HG03558 (cell line): ENCODE data around the gene DHCR7.

Experiments used
- ATAC-seq: cut with Tn5 transposase; IDR thresholded peaks from one replicate; pipeline ENCODE4 v1.9.1; 2021; ENCODE audit warnings: moderate number of reproducible peaks; ENCODE audit not compliant: unreplicated experiment; ENCODE audit errors: extremely low read depth

The DHCR7 gene

DNA sequence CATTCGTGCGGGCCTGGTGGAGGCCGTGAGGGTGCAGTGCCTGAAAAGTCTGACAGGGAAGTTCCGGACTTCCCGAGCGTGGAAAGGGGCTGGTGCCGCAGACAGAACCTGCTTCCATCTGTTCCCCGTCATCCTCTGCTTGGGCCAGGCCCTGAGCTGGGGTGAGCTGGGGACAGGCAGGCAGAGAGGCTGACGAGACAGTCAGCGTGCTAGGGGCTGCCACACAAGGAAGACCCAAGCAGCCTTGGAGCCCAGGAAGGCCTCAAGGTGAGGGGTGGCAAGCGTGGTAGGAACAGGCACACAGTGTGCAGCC is 30.3 kb upstream of the DHCR7 start:
- ATAC-seq, result no peak

DNA sequence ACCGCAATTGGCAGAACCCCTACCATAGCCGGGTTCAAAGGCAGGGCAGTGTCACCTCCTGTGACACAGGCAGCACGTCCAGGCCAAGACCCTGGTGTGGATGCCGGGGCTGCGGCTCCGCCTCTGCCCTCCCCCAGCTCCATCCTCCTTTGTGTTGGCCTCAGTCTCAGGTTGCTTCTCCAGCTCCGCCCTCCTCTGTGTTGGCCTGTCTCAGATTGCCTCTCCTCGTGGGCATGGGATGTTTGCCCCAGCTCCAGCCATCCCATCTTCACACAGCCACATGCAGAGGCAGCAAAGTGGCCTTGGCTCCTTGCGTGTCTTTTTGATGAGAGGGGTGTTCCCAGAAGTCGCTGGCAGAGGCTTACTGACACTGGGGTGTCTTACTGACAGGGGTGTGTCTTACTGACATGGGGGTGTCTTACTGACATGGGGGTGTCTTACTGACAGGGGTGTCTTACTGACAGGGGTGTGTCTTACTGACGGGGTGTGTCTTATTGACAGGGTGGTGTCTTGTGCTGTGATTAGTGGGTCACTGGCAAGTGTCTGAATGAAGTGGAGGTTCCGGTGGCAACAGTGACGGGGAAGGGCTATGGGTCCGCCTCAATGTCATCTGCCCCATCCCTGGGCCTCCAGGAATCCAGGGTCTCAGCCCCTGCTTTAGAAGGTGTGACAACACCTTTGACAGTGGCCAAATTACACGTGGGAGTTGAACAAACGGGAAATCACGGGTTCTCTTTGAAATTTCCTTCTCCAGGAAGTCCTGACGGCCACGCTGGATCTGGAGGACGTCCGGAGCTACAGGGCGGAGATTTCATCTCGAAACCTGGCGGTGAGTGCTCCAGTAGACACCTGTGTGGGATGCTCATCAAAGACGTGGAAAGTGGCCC is 29.7 kb upstream of the DHCR7 start:
- no peak for ATAC-seq

DNA sequence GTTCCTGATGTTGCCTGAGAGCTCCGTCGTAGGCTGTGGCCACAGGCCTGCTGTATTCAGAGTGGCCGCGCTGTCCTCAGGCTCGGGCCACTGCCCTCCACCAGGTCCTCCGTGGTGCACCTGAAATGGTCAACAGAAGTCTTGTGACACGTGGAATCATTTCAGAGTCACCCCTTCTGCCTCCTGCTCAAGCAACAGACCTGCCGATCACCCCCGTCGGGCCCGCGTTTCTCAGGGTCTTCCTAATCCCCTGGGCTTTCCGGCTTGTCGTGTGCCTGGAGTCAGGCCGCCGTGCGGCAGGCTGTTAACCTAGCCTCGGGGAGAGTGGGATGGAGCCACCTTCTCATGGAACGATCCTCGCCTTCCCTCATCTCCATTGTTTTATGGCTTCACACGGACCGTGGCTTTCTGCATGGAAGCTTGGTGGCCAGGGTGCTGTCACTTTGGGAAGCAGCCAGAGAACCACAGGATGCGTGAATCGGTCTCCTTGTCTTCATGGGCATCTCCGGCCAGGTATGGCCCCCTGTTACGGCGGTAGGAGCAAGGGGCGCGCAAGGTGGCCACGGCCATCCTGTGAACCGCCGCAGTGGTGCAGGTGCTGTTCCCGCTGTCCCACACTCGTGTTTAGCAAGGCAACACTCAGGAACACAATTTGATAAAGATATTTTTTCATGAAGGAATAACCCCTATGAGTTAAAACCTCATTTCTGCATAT is 28.9 kb upstream of the DHCR7 start:
- no peak for ATAC-seq

DNA sequence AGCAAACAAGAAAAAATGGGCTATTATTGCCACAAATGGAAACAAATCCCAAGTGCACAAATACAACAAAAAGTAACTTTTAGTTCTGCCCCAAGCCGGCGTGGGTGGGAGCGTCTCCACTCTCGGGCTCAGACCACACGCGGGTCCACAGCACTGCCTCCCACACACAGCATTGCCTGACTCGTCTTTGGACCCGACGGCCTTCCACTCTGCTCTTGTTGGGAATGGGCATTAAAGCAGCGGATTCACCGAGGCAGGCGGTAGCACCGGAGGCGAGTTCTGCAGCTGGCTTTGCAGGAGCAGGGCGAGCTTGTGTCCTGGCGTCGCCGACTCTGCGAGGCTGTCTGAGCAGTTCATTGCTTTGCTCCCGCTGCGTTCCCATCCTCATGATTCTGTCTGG is 27.8 kb upstream of the DHCR7 start:
- no peak for ATAC-seq

DNA sequence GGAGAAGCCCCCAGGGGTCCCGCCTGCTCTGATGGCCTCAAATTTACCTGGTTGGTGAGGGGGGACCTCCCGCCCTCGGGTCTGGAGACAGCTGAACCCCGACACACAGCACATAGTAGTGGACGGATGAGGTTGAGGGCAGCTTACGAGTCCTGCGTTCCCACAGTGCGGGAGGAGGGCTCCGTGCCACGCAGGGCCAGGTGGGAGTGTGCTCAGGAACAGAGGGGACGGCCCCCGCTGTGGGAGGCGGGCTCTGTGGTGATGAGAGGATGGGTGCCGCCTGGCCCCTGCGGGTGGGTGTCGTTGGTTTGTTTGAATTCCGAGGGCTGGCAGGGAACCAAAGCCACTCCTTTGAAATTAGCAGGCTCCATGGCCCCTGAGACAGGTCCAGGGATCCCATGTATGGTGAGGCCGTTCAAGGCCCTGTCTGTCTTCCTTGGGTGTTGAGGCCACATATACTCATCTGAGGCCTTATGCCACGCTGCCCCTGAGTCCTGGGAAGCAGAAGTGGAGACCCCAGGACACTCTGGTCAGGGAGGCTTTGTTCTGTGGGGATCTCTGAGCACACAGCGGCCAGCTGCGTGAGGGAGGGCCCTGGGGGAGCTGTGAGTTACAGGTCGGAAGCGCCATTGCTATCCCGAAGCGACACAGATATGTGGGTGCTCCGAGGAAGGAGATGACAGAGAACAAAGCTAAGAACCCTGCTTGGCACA is 26.7 kb upstream of the DHCR7 start:
- no peak for ATAC-seq

DNA sequence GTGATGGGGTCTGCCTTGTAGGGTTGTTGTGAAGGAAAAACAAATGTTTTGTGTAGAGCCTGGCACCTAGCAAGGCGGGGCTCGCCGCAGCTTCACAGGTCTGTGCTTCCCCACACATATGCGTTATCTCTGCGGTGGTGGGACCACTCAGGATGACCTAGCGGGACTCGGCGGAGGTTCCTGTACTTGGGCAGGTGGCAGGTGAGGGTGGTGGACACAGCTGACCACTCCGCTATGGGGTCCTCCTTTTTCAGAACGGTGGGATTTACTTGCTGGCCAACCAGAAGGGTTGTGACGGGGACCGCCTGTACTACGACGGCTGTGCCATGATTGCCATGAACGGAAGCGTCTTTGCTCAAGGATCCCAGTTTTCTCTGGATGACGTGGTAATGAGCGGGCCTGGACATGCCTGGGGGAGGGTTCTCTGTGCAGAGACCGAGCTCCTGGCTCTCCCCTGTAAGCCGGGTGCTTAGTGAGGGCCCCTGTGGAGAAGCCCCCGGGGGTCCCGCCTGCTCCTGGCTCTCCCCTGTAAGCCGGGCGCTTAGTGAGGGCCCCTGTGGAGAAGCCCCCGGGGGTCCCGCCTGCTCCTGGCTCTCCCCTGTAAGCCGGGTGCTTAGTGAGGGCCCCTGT is 26.1 kb upstream of the DHCR7 start:
- ATAC-seq, result no peak

DNA sequence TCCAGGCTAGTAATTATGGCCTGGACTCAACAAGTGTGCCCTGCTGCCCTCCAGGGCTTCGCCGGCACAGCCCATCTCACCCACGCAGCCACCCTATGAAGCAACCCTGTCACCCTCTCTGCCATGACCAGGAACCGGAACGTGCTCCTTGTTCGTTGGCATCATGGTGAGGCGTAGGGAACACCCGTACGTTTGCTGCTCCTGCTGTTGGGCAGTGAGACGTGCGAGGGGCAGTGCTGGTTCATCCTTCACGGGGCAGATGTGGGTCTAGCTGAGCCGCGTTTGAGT is 25.5 kb upstream of the DHCR7 start:
- no peak for ATAC-seq

DNA sequence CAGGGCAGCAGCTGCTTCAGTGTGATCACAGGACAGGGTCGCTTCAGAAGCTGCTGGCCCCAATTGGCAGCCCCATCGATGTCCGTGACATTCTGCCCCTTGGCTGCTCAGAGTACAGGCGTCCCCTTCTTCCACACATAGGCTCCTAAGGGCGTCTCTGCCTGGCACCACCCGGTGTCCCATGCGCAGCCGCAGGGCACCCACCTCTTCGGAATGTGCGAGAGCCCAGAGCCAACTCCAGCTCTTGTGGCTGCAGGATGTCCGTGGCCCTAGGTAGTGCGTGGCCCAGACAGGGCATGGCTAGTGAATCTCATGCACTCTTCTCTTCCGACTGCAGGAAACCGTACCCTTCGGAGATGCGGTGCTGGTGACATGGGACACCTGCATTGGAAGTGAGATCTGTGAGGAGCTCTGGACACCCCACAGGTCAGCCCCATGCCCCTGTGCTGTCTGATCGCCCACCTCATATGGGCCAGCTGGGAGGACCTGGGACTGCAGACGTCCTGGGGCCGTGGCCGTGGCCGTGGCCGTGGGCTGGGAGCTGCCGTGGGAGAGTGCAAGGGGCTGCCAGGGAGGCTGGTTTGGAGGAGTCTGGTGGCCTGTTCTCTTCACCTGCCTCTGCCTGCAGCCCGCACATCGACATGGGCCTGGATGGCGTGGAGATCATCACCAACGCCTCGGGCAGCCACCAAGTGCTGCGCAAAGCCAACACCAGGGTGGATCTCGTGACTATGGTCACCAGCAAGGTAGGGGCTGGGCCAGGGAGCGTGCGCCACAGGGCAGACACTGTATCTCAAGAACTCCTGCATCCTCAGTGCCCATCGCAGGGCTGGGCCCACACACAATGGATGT is 25.0 kb upstream of the DHCR7 start:
- ATAC-seq, result no peak

DNA sequence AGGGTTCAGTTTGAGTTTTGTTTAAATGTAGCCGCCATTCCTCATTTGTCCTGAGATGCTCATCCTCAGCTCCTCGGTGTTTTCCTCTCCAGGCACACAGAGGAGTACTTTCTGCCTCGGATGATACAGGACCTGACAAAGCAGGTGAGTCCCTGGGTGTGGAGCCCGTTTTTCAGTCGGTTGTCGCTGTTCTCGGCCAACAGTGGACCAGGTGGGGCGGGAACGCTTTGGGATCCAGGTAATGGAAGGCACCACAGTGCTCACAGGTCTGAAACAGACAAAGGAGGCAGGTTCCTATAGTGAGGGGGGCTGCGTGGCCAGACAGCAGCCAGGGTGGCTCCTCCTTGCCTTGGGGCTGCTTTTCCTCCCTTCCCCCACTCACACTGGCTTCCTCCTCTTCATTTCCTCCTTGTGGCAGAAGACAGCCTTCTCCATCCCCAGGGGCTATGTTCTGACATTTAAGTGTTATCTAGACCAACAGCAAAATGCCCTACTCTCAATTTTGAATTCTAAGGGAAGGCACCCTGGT is 24.2 kb upstream of the DHCR7 start:
- ATAC-seq, result no peak

DNA sequence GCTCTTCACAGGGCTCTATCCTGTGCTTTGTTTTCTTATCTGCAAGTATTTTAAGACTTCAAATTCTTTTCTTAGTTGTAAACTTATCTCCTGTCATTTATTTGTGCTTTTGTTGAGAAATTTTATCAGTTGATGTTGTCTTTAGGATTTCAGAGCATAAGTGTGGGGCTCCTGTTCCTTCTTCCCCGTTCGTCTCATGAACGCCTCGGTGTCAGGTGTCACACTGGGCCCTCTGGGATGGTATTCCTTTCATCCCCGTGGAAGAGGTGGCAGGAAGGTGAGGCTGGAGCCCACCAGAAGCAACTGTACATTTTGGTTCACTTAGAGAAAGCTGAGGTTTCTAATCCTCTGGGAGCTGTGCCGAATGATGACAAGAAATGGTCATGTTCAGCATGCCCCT is 22.8 kb upstream of the DHCR7 start:
- ATAC-seq, result no peak

DNA sequence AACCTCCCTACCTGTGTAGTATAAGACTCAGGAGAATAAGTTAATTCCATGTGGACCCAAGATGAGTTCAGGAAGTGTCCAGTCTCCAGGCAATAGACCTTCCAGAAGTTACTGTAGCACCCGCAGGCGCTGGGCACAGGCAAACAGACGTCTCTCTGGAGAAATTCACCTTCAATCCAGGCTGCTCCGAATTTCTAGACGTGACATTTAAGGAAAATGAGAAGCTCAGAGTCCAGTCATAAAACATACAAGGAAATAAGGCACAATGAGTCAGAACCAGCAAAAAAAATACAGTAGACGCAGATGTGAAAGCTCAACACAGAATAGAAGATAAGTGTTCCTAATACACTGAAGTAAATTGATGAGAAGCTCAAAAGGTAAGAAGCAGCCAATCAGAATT is 19.0 kb upstream of the DHCR7 start:
- no peak for ATAC-seq

DNA sequence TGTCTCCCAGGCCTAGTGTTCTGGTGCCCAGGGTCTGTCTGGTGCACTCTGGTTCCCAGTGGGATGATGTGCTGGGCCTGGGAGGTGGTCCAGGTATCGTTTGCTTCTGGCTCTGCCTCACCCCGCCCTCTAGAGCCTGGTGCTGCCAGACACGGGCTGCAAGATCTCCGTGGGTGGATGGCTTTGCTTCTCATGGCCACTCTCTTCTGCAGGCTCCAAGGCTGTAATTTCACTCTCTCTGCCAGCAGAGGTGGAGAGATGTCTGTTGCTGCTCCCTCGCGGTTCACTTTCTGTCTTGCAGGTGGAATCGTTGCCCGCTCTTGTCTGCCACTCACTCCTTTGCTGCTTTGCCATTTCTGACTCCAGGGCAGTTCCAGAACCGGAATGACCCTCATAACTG is 18.2 kb upstream of the DHCR7 start:
- ATAC-seq, result no peak

DNA sequence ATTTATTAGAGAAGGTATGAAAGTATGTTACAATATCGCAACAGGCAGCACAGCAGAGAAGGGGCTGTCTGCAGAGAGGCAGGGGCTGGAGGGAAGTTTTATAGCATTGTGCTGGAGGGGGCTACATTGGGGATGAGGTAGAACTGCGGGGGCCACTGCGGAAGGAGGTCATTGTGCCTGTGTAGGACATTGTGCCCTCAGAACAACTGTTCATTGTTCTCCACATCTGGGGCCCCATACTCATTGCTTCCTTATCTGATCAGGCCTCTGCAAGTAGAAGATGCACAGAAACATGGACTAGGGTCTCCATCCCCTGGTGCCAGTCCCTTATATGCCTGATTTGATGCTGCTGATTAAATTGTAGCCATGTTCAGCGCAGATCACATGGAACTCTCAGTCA is 16.9 kb upstream of the DHCR7 start:
- no peak for ATAC-seq

DNA sequence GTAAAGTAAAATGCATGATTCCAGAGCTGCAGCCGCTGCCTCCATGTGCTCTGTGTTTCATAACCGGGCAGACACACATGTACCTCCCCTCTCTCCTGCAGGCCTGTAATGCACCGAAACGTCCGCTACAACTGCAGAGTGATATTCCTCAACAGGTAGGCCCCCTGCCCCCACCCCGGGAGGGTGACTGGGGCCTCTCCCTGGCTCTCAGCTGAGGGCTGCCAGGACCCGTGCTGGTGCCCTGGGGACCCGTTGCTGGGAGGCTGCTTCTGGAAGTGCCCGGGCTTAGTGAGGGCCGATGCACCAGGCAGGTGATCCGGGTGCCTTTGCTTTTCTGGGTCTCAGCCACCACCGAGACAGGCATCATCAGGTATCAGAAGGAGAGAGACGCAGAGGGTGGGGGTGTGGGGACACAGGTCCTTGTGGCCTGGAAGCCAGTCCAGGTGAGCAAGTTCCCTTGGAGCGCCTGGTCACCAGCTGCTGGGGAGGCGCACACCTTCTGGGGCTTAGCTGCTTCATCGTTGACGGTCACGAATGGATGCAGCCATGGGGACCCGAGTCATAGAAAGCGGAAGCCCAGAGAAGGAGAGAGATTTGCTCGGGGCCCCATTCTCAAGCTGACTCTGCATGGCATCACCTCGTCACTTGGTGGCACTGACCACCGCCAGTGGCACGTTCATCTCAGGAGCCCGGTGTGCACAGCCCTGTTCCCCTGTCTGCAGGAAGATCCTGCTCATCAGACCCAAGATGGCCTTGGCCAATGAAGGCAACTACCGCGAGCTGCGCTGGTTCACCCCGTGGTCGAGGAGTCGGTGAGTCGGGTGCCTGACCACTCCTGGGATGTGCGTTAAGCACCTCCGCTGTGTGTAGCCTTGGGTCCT is 15.4 kb upstream of the DHCR7 start:
- no peak for ATAC-seq

DNA sequence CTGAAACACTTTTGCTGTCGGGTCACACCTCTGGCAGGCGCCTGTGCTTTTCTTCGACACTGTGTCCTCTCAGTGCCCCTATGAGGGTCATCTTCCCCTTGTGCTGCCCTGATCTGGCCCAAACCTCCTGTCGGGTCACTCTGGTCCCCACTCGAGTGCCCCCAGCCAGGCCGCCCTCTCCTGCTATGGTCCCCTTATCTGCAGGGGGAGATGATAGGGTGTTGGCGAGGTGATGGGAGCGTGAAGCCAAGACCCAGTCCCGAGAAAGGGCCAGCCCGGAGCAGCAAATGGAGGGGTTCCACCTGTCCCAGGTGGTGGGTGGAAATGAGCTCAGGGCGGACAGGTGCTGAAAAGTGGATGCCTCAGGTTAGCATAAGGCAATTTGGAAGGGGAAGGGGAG is 14.5 kb upstream of the DHCR7 start:
- ATAC-seq, result no peak

DNA sequence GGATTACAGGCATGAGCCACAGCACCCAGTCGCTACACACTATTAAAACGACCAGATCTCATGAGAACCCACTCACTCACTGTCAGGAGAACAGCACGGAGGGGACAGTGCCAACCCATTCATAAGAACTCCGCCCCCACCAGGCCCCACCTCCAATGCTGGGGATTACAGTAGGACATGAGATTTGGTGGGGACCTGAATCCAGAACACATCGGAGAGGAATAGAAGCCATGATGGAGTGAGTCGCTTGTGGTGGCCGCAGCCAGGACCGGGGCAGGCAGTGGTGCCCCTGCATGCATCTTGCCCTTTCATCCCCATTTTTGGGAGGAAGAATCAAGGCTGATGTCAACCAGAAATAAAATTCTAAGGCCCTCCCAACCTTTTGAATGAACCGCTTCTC is 13.5 kb upstream of the DHCR7 start:
- ATAC-seq, result no peak

DNA sequence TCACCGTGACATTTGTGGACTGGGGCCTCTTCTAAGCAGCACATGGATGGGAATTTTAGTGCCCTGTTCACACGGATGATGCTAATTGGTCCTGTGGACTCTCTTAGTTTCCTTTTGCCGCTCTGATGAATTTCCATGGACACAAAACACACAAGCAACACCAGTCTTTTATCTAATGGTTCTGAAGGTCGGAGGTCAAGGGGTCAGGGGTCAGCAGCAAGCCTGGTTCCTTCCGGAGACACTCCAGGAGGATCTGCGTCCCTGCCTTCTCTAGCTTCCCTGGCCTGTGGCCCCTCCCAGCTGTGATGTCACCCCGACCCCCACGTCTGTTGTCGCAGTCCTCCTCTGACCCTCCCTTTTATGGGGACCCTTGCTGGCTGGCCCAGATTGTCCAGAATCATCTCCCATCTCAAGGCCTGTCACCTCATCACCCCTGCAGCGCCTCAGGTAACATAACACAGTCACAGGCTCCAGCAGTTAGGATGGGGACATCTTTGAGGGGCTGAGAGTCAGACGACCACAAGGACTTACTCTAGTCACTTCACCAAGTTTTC is 11.7 kb upstream of the DHCR7 start:
- ATAC-seq, result no peak

DNA sequence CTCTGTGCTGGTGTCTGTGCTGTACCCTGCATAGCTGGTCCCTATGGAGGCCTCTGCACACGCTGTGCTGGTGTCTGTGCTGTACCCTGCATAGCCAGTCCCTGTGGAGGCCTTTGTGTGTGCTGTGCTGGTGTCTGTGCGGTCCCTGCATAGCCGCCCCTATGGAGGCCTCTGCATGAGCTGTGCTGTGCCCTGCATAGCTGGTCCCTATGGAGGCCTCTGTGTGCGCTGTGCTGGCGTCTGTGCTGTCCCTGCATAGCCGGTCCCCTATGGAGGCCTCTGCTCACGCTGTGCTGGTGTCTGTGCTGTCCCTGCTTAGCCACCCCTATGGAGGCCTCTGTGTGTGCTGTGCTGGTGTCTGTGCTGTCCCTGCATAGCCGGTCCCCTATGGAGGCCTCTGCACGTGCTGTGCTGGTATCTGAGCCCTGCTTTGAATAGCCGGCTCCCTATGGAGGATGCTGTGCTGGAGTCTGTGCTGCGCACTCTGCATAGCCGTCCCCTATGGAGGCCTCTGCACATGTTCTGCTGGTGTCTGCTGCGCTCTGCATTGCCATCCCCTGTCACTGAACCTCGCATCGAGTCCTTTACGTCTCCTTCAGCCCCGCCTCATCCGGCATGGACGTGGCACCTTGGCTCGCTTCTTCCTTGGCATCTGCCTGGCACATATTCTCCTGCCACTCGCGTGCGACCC is 11.0 kb upstream of the DHCR7 start:
- no peak for ATAC-seq
